SH-SY5Y (cell line): ENCODE results near the gene PRG2.

Source experiments
- GATA2 ChIP-seq: IDR thresholded peaks from 2 replicates; pipeline ENCODE4 v1.6.1; 2011; ENCODE audit warnings: mild to moderate bottlenecking, low read depth, low read length
- GATA3 ChIP-seq: IDR thresholded peaks from 2 replicates; pipeline ENCODE4 v1.6.1; 2011; ENCODE audit warnings: low read depth, mild to moderate bottlenecking, low read length, moderate library complexity

DNA sequence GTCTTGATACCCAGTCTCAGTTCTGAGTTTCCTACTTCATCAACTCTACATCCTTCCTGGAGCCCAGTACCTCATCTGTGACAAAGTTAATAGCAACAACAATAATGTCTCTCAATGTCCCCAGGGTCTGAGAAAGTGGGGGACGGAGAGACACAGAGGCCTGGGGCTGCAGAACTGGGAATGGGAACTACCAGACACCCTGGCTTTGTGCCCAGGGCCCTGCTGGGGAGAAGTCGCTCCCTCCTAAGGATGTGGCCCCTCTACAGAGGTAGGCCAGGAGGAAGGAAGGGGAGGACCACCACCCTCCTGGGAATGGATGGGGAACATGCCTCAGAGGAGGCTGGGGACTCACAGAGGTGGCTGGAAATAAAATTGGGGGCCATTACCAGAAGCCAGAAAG, 15.0 kb downstream of the PRG2 start:
- TF ChIP-seq GATA3, result no peak
- TF ChIP-seq GATA2, result no peak
